Left lung (tissue), 10 donors: ENCODE data around the gene L3MBTL1. TPM values are rescaled to one million over a fixed set of nuclear protein-coding genes. Genes with fewer than 3 reads are reported as not detected.

ENCODE experiments used
- ATAC-seq: fragments of 200-7000 bp; cut with Tn5 transposase; one replicate; pipeline ENCODE4 v1.9.1; 2020; ENCODE audit warnings: moderate library complexity
- DNase-seq, 4 donors: peaks; one replicate each; pipeline ENCODE4 v3.0.0-alpha.2; 2013 to 2020
- H3K27ac ChIP-seq, 2 donors: fragments of 200-600 bp; sonication (generic) in 1 of 2; one replicate each; pipeline versions ENCODE4 v1.5.0 to v1.8.0; 2020 to 2021
- H3K27me3 ChIP-seq, 2 donors: fragments of 200-600 bp; sonication (generic) in 1 of 2; one replicate each; pipeline versions ENCODE4 v1.5.0 to v1.8.0; 2020 to 2021
- H3K36me3 ChIP-seq, 2 donors: fragments of 200-600 bp; sonication (generic) in 1 of 2; one replicate each; pipeline versions ENCODE4 v1.5.0 to v1.8.0; 2020 to 2021
- H3K4me1 ChIP-seq, 2 donors: fragments of 200-600 bp; one replicate each; pipeline ENCODE4 v1.8.0; 2021
- H3K4me3 ChIP-seq, 2 donors: fragments of 200-600 bp; sonication (generic) in 1 of 2; one replicate each; pipeline versions ENCODE4 v1.5.0 to v1.8.0; 2020 to 2021; ENCODE audit warnings: mild to moderate bottlenecking in 1 of 2
- H3K9me3 ChIP-seq, 2 donors: fragments of 200-600 bp; sonication (generic) in 1 of 2; one replicate each; pipeline versions ENCODE4 v1.5.0 to v1.8.0; 2020 to 2021
- CTCF ChIP-seq, 2 donors: fragments of 200-600 bp; sonication (generic) in 1 of 2; IDR thresholded peaks; one replicate each; pipeline versions ENCODE4 v1.5.0 to v1.8.0; 2021; ENCODE audit warnings: antibody characterized with exemption in 2 of 2
- intact Hi-C, 2 donors: fragments of 100-400 bp; cut with DNase I; formaldehyde crosslinking; loops; one replicate each; pipeline versions ENCODE4 v1.11.2 to v1.14.2; 2022
- polyA plus RNA-seq, 6 donors: library from polyadenylated mRNA; unstranded; fragments of 120-200 nt; gene quantifications; one replicate each; pipeline ENCODE4 v1.2.1, GENCODE V29; 2013; ENCODE audit not compliant: insufficient read length in 6 of 6
- total RNA-seq, 2 donors: library from RNA; stranded (reverse); fragmentation: NEBNext Ultra II Directional; extraction: Animal tissue kit (Norgen Biotek cat#: 25700); gene quantifications; one replicate each; pipeline ENCODE4 v1.2.1, GENCODE V29; 2021
- donor health status: DM: no; HTN: yes; CAD: no.
- donor health status: DM: no; HTN: no; CAD: no.

L3MBTL1 gene
- total and polyA plus RNA-seq, 8 donors = 8.1 to 25.4 (median 19.7) TPM

GRCh38 chr20:43506238-43506637 is 1.3 kb upstream of the L3MBTL1 start:
- ATAC-seq (no peak), DNase-seq (no peak)
- TF ChIP-seq CTCF (IDR thresholded peaks at IDR 0.05) = no peak
- Histone ChIP-seq H3K36me3 (no peaks in the 10 kb centered on the region), H3K4me3 (no peak overlapping the region), H3K4me1 (peaks cover 3 to 14% of the 10 kb centered on the region in 2 donors), H3K27ac (no peak overlapping the region), H3K9me3 (no peaks in the 10 kb centered on the region), H3K27me3 (peaks cover 6 to 52% of the 10 kb centered on the region in 2 donors)
- intact Hi-C loops = no loop called here

- Histone ChIP-seq H3K27me3 (peaks cover 6 to 52% of the 10 kb centered on the region in 2 donors), H3K4me3 (peak overlapping the region; percentile 53 to 63), H3K4me1 (peaks cover 3 to 14% of the 10 kb centered on the region in 2 donors), H3K27ac (no peak overlapping the region), H3K9me3 (no peaks in the 10 kb centered on the region), H3K36me3 (no peaks in the 10 kb centered on the region)
- intact Hi-C loops = no loop called here
- peak in 1 of 4 donors; percentile 81 for DNase-seq
- ATAC-seq = peak; percentile 21
- no peak for TF ChIP-seq CTCF (IDR thresholded peaks at IDR 0.05)
Observed at GRCh38 chr20:43508106-43508505, 609 bp downstream of the L3MBTL1 start.

GRCh38 chr20:43508604-43509040 is 1.1 kb downstream of the L3MBTL1 start:
- intact Hi-C loops = no loop called here
- DNase-seq (no peak), ATAC-seq (no peak)
- H3K4me3 ChIP-seq = peak overlapping the region in 1 of 2 donors; percentile 63
- H3K4me1 ChIP-seq = peaks cover 3 to 16% of the 10 kb centered on the region in 2 donors
- H3K36me3 ChIP-seq = no peaks in the 10 kb centered on the region
- H3K27me3 ChIP-seq = peaks cover 6 to 52% of the 10 kb centered on the region in 2 donors
- H3K27ac ChIP-seq = no peak overlapping the region
- H3K9me3 ChIP-seq = no peaks in the 10 kb centered on the region
- TF ChIP-seq CTCF (IDR thresholded peaks at IDR 0.05) = no peak

- no peaks in the 10 kb centered on the region for H3K9me3 ChIP-seq
Observed at GRCh38 chr20:43511879-43512278, 4.4 kb downstream of the L3MBTL1 start.

GRCh38 chr20:43513372-43513930 is 6.0 kb downstream of the L3MBTL1 start:
- no peak for TF ChIP-seq CTCF (IDR thresholded peaks at IDR 0.05)
- peak overlapping the region; percentile 33 to 53 for H3K27ac ChIP-seq
- ATAC-seq (peak; percentile 2), DNase-seq (no peak)
- no peaks in the 10 kb centered on the region for H3K9me3 ChIP-seq
- intact Hi-C loops = no loop called here
- peaks cover 0 to 4% of the 10 kb centered on the region in 2 donors for H3K4me1 ChIP-seq
- peak overlapping the region; percentile 24 to 57 for H3K4me3 ChIP-seq
- no peaks in the 10 kb centered on the region for H3K36me3 ChIP-seq
- H3K27me3 ChIP-seq = peaks cover 0 to 10% of the 10 kb centered on the region in 2 donors

More at GRCh38 chr20:43511879-43512278, 4.4 kb downstream of the L3MBTL1 start:
- peaks cover 6 to 26% of the 10 kb centered on the region in 2 donors for H3K27me3 ChIP-seq
- ATAC-seq (no peak), DNase-seq (no peak)
- H3K27ac ChIP-seq = no peak overlapping the region
- peaks cover 3 to 17% of the 10 kb centered on the region in 2 donors for H3K4me1 ChIP-seq
- intact Hi-C loops = no loop called here
- no peaks in the 10 kb centered on the region for H3K36me3 ChIP-seq
- no peak overlapping the region for H3K4me3 ChIP-seq
- TF ChIP-seq CTCF (IDR thresholded peaks at IDR 0.05) = no peak
